NCI-H2081 (cell line): ENCODE results near the gene LDAF1.
A peak's percentile ranks its signal among the peaks of the same experiment; 100 is the strongest.
"Not testable (repeated sequence)": the region's sequence is repeated elsewhere in the genome, so short reads cannot be mapped to it uniquely, and the experiment has no call there.

Experiments used
- DNase-seq, 2 experiments: peaks; one replicate each; lab custom pipeline; 2025; lab: John Stamatoyannopoulos, UW

Gene LDAF1

GRCh38 chr16:21162661-21163151, 4.2 kb downstream of the LDAF1 start:
- peak in 1 of 2 experiments; percentile 27 for DNase-seq

DNA sequence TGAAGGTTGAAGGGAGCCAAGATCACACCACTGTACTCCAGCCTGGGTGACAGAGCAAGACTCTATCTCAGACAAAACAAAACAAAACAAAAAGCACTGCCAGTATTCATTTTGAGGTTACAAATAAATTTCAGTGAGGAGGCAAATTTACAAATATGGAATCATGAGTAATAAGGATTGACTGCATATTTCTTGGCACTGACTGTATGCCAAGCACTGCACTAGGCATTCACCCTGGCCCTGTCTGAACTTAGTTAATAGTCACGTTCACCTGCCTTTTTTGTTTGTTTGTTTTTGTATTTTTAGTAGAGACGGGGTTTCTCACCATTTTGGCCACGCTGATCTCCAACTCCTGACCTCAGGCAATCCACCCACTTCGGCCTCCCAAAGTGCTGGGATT, 5.1 kb downstream of the LDAF1 start:
- no peak for DNase-seq

DNA sequence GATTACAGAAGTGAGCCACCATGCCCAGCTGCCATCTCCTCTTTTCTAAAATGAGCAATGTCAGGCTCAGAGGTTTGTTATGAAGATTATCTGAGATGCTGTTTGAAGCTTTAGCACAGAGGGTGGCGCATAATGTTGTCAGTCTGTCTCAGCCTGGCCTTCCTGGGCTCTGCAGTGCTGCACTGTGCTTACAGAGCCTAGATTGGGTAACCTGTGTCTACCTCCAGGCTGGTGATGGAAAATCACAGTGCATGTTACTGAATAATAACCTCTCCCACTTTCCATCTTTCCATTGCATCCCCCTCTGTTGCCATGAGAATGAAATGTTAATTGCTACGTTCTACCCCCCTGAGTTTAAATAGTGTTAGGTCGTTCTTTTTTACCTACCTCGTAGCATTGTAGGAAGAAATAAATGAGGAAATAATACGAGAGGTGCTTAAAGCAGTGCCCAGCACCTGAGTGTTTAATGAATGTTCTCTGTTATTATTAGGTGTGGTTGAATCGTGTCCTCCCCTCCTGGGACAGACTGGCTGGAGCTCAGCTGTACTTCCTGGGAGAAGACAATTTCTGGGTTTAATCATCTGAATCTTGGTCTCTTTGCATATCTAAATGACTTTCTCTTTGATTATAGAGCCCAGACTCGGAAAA, 6.2 kb downstream of the LDAF1 start:
- no peak for DNase-seq

DNA sequence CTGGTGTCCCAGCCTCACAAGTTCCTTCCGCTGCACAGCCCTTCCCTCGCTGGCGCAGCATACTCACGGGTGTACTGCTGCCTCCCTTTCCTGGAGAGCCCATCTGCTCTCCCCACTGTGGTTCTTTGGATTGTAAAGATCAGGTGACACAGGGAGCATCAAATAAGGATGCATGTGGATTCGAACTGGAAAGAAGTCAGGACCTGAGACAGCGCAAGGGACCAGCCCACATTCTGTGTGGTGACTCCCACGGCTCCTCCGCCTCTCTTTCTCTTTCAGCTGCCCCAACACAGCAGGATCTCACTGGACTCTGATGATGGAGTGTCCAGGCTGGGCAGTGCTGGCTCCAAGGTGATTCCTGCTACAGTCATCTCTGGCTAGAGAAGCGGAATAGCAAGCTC, 8.1 kb downstream of the LDAF1 start:
- no peak for DNase-seq

DNA sequence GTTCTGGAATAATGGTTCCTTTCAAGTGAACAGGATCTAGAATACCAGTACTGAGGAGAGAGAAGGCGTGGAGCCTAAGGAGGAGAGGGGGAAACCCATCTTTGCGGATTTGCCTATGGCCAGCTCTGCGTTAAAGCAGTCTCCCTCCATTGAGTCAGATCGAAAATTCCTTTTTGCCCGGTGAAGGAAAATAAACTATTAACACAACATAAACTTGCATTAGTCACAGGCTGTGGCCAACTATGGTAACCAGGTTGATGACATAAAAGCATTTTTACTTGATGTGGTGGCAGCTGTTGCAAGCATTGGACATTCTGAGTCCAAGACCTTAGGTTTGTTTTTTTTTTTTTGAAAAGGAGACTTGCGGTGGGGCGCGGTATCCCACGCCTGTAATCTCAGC, 8.9 kb downstream of the LDAF1 start:
- no peak for DNase-seq

DNA sequence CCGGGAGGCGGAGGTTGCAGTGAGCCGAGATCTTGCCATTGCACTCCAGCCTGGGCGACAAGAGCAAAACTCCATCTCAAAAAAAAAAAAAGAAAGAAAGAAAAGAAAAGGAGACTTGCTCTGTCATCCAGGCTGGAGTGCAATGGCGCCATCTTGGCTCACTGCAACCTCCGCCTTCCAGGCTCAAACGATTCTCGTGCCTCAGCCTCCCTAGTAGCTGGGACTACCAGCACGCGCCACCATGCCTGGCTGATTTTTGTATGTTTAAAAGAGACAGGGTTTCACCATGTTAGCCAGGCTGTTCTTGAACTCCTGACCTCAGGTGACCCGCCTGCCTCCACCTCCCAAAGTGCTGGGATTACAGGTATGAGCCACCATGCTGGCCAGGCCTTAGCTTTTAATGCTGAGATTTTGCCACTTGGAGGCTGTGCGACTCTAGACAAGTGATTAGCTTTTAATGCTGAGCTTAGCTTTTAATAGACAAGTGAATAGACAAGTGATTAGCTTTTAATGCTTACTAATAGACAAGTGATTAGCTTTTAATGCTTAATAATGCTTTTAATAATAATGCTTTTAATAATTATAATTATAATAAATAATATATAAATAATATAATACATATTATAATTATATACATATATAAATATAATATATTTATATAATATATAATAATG, 9.6 kb downstream of the LDAF1 start:
- DNase-seq: no peak

GRCh38 chr16:21169249-21169981, 10.9 kb downstream of the LDAF1 start:
- no peak for DNase-seq

DNA sequence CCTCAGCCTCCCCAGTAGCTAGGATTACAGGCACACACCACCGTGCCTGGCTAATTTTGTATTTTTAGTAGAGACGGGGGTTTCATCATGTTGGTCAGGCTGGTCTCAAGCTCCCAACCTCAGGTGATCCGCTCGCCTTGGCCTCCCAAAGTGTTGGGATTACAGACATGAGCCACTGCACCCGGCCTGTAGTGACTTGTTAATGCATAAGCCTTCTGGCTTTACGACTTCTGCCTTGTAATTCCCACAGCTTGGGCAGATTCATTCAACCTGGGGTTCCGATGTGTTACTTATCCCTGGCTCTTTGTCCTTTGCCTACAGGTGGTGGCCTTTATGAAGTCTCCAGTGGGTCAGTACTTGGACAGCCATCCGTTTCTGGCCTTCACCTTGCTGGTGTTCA, 11.6 kb downstream of the LDAF1 start:
- not testable (repeated sequence) for DNase-seq

- DNase-seq: no peak
Observed at GRCh38 chr16:21172650-21173049, 14.2 kb downstream of the LDAF1 start.

GRCh38 chr16:21175397-21175796, 16.9 kb downstream of the LDAF1 start:
- DNase-seq: no peak

- no peak for DNase-seq
Observed at GRCh38 chr16:21179126-21179982, 20.9 kb downstream of the LDAF1 start.

- no peak for DNase-seq
Observed at GRCh38 chr16:21179983-21180365, 21.5 kb downstream of the LDAF1 start.

- no peak for DNase-seq
Observed at GRCh38 chr16:21183995-21184394, 25.5 kb downstream of the LDAF1 start.

DNA sequence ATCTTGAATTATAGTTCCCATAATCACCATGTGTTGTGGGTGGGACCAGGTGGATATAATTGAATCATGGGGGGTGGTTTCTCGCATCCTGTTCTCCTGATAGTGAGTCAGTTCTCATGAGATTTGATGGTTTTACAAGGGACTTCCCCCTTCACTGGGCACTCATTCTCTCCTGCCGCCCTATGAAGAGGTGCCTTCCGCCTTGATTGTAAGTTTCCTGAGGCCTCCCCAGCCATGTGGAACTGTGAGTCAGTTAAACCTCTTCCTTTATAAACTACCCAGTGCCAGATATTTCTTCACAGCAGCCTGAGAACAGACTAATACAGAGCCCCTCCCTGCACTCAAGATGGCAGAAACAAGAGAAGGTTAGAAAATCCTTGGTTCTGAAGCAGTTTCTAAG, 26.4 kb downstream of the LDAF1 start:
- no peak for DNase-seq

GRCh38 chr16:21185659-21186325, 27.3 kb downstream of the LDAF1 start:
- no peak for DNase-seq

DNA sequence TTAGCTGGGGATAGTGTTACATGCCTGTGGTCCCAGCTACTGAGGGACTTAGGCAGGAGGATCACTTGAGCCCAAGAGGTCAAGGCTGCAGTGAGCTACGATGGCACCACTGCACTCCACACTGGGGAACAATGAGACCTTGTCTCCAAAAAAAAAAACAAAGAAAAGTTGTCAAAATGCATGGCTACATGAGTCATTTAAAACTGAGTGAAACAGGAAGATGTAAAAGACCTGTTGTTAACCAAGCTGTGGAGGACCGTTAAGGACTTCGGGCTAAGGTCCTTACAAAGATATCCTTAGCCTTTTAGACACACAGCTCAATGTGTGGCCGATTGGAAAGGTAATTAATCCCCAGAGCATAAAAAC, 27.8 kb downstream of the LDAF1 start:
- no peak for DNase-seq

DNA sequence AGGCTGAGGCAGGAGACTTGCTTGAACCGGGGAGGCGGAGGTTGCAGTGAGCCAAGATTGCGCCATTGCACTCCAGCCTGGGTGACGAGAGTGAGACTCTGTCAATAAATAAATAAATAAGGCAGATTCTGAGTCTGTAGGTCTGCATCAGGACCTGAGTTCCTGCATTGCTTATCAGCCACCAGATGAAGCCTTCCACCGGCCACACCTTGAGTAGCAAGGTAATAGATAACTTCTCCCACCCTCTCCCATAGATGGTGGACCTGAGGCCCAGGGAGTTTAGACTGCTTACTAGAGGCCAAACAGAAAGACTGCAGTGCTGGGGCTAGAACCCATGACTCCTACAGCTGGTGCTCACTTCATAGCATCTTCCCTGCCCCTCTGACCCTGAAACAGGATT, 30.8 kb downstream of the LDAF1 start:
- no peak for DNase-seq

- DNase-seq: no peak
Observed at GRCh38 chr16:21190013-21190412, 31.5 kb downstream of the LDAF1 start.

- no peak for DNase-seq
Observed at GRCh38 chr16:21190599-21190998, 32.1 kb downstream of the LDAF1 start.

DNA sequence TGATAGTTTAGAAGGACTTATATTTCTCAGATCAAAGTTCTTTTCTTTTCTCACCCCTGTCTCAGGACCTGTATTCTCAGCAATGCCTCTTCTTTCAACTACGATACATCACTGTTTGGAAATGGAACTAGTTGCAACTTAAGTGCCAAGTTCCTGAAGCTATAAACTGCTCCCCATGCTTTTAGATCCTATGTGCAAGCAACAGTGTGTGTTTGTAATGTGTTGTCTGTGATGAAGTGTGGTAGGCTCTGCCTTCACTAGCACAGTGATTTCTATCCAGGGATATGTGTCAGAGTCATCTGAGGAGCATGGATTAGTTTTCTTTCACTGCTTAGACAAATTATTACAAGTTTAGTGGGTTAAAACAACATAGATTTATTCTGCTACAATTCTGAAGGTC, 34.5 kb downstream of the LDAF1 start:
- no peak for DNase-seq

DNA sequence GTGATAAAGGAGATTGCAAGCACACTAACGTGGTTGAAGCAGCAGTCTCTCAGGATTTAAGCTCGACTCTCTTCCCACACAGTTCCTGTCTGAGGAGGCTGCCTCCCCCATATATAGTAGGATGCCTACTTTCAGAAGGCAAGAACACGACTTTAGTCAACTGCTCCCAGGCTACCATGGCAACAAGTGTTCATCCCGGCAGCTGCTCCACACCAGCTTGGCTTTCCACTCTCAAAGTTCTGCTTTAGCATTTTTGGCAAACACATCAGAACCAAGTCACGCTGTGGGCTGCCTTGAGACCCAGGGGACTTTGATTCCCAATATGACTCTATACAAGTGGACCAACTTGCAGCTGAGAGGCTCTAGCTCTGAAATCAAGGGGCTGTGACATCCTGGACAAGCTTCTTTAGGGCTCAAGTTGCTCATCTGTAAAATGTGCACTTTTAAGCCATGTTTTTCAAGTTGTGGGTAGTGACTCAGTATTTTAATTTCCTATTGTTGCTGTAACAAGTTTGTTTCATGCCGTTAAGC, 36.4 kb downstream of the LDAF1 start:
- no peak for DNase-seq
